Measurements from ENCODE around the gene PIGZ.
A peak's percentile ranks its signal among the peaks of the same experiment; 100 is the strongest.

The PIGZ gene

GRCh38 chr3:196981657-196982056, 13.0 kb upstream of the PIGZ start:
- no peak for DNase-seq

- DNase-seq, result no peak
Measured at GRCh38 chr3:196979545-196979944, 10.9 kb upstream of the PIGZ start.

- DNase-seq, result no peak
Measured at GRCh38 chr3:196976941-196977340, 8.3 kb upstream of the PIGZ start.

GRCh38 chr3:196975349-196975748, 6.7 kb upstream of the PIGZ start:
- DNase-seq, result no peak

GRCh38 chr3:196974661-196975060, 6.0 kb upstream of the PIGZ start:
- no peak for DNase-seq

- DNase-seq, result no peak
Measured at GRCh38 chr3:196971094-196971698, 2.6 kb upstream of the PIGZ start.

- no peak for DNase-seq
Measured at GRCh38 chr3:196970547-196971093, 2.0 kb upstream of the PIGZ start.

- DNase-seq, result peak; percentile 75 to 79
Measured at GRCh38 chr3:196969660-196970546, 1.3 kb upstream of the PIGZ start.

- peak; percentile 45 to 62 for DNase-seq
Measured at GRCh38 chr3:196969134-196969659, 564 bp upstream of the PIGZ start.

- DNase-seq, result no peak
Measured at GRCh38 chr3:196967412-196968232, 1.0 kb downstream of the PIGZ start.

GRCh38 chr3:196966526-196967401, 1.9 kb downstream of the PIGZ start:
- no peak for DNase-seq

- DNase-seq, result no peak
Measured at GRCh38 chr3:196965804-196966173, 2.8 kb downstream of the PIGZ start.

GRCh38 chr3:196965112-196965803, 3.4 kb downstream of the PIGZ start:
- DNase-seq, result no peak

- no peak for DNase-seq
Measured at GRCh38 chr3:196963631-196963953, 5.0 kb downstream of the PIGZ start.

GRCh38 chr3:196962930-196963630, 5.6 kb downstream of the PIGZ start:
- no peak for DNase-seq

GRCh38 chr3:196962108-196962929, 6.3 kb downstream of the PIGZ start:
- DNase-seq, result no peak

- DNase-seq, result no peak
Measured at GRCh38 chr3:196954832-196955231, 13.8 kb downstream of the PIGZ start.

GRCh38 chr3:196951371-196951770, 17.3 kb downstream of the PIGZ start:
- no peak for DNase-seq

- DNase-seq, result no peak
Measured at GRCh38 chr3:196949750-196950149, 18.9 kb downstream of the PIGZ start.

GRCh38 chr3:196949285-196949619, 19.4 kb downstream of the PIGZ start:
- DNase-seq, result no peak
